ENCODE results near the gene HPS6. TPM values are rescaled to one million over a fixed set of nuclear protein-coding genes. Genes with fewer than 3 reads are reported as not detected.

HPS6 gene
- total RNA-seq, 5 donors from 2014 or later (not counting 1 experiment from before 2014, with no cell fraction given) = 12.5 to 33.4 (median 26.7) TPM

GRCh38 chr10:102113261-102113955 is 48.3 kb downstream of the HPS6 start:
- DNase-seq = peak in 2 of 35 experiments; percentile 7 to 32
- Histone ChIP-seq H3K9me3 (no peaks in the 10 kb centered on the region), H3K36me3 (ENCODE audit: control insufficient read depth in 2 of 2, extremely low read depth in 1 of 2, insufficient read depth in 1 of 2, low read length in 1 of 2) (peaks cover 21 to 39% of the 10 kb centered on the region in 2 donors), H3K27ac (ENCODE audit: low read length) (peak overlapping the region; percentile 21), H3K4me3 (ENCODE audit: control insufficient read depth in 1 of 2, extremely low read depth in 1 of 2, low read length in 1 of 2) (peak overlapping the region; percentile 59 to 88), H3K4me1 (ENCODE audit: control insufficient read depth in 1 of 2, extremely low read depth in 1 of 2, insufficient read depth in 2 of 2, low read length in 2 of 2) (peaks cover 37 to 60% of the 10 kb centered on the region in 2 experiments), H3K27me3 (replicated peaks in 1 of 2; ENCODE audit: control insufficient read depth in 2 of 2, extremely low read depth in 1 of 2, insufficient read depth in 2 of 2, low read length in 1 of 2) (no peaks in the 10 kb centered on the region)
- H3K27ac Mint-ChIP-seq = peak overlapping the region; percentile 77 to 86
- peaks cover 55 to 60% (median 55%) of the 10 kb centered on the region in 3 donors for H3K4me1 Mint-ChIP-seq
- H3K9me3 Mint-ChIP-seq = no peaks in the 10 kb centered on the region
- ChIA-PET CTCF (interaction anchor here (0.6 to 2.2 kb wide), 11 partner anchors 10 to 1047 kb away, joined by 3 to 7 read pairs (median 4); partner anchors contain the start of gene PPRC1 (in 1 of the 2)), POLR2A (interaction anchor here (0.6 to 0.7 kb wide), 5 partner anchors 12 to 666 kb away, joined by 3 to 12 read pairs (median 3); no protein-coding TSS in a partner anchor)
- 22% methylated on average over 5 of the region's 7 CpGs for WGBS (ENCODE audit: insufficient coverage)
- peak overlapping the region; percentile 78 to 87 (median 80) for H3K4me3 Mint-ChIP-seq
- peaks cover 26% of the 10 kb centered on the region for H3K36me3 Mint-ChIP-seq
- ATAC-seq (replicated peaks in 1 of 4) = no peak
- no peaks in the 10 kb centered on the region for H3K27me3 Mint-ChIP-seq

GRCh38 chr10:102113956-102114857 is 49.1 kb downstream of the HPS6 start:
- POLR2A ChIA-PET = interaction anchor here in 1 of 2 donors (0.6 kb wide), 1 partner anchor 801 kb away, joined by 5 read pairs; no protein-coding TSS in a partner anchor
- Mint-ChIP-seq H3K4me1 (peaks cover 62 to 68% (median 63%) of the 10 kb centered on the region in 3 donors), H3K27ac (peak overlapping the region; percentile 77 to 95)

DNA sequence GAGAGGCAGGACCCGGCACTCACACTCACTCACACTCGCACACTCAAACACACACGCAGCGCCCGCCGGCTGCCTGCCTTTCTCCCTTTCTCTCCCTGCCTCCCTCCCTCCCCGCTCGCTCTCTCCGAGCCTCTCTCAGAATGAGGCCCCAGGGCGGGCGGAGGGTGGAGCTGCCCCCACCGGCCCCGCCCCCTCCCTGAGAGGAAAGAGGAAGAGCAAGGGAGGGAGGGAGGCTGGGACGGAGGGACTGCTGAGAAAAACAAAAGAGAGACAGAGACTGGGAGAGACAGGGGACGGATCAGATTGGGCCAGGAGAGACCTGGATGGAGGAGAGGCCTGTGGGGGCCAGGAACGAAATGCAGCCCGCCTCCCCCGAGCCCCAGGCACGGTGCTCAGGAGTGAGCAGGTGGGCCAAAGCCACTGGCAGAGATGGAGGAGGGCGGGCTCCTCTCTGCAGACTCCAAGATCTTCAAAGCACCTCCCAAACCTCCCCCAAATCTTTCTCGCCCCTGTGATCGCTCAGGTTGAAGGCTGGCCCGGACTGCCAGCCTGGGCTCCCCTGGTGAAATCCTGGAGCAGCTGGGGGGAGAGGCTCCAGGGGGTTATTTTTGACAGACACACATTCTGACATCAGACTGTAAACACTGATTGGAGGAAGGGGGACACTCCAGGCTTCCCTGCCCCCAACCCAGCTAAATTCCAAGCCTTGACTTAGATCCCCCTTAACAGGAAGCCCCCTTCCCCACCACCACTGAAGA is 49.9 kb downstream of the HPS6 start:
- no peaks in the 10 kb centered on the region for H3K9me3 ChIP-seq
- no peaks in the 10 kb centered on the region for H3K27me3 ChIP-seq (replicated peaks in 1 of 2; ENCODE audit: control insufficient read depth in 2 of 2, extremely low read depth in 1 of 2, insufficient read depth in 2 of 2, low read length in 1 of 2)
- POLR2A ChIA-PET = interaction anchor here in 1 of 2 donors (0.6 kb wide), 2 partner anchors 14 to 801 kb away, joined by 3 to 5 read pairs; no protein-coding TSS in a partner anchor
- Mint-ChIP-seq H3K4me1 (peaks cover 65 to 69% (median 67%) of the 10 kb centered on the region in 3 donors), H3K4me3 (peak overlapping the region; percentile 84 to 87 (median 86)), H3K36me3 (peaks cover 10% of the 10 kb centered on the region), H3K27ac (peak overlapping the region; percentile 77 to 95), H3K9me3 (no peaks in the 10 kb centered on the region), H3K27me3 (no peaks in the 10 kb centered on the region)
- CTCF ChIA-PET = interaction anchor here (0.6 to 2.2 kb wide), 2 partner anchors 17 to 54 kb away, joined by 6 to 13 read pairs; partner anchors contain the start of gene PPRC1 (in 1 of the 2)
- H3K36me3 ChIP-seq (ENCODE audit: control insufficient read depth in 2 of 2, extremely low read depth in 1 of 2, insufficient read depth in 1 of 2, low read length in 1 of 2) = peaks cover 9 to 23% of the 10 kb centered on the region in 2 donors
- ATAC-seq (replicated peaks in 1 of 4) = peak; percentile 74 to 77 (median 75)
- peaks cover 40 to 75% of the 10 kb centered on the region in 2 experiments for H3K4me1 ChIP-seq (ENCODE audit: control insufficient read depth in 1 of 2, extremely low read depth in 1 of 2, insufficient read depth in 2 of 2, low read length in 2 of 2)
- peak overlapping the region; percentile 59 to 74 for H3K4me3 ChIP-seq (ENCODE audit: control insufficient read depth in 1 of 2, extremely low read depth in 1 of 2, low read length in 1 of 2)
- peak; percentile 70 to 87 (median 78) for DNase-seq
- WGBS (ENCODE audit: insufficient coverage) = 7% methylated on average over 3 of the region's 23 CpGs
- peak overlapping the region; percentile 64 for H3K27ac ChIP-seq (ENCODE audit: low read length)

More at GRCh38 chr10:102113956-102114857, 49.1 kb downstream of the HPS6 start:
- peaks cover 14 to 31% of the 10 kb centered on the region in 2 donors for H3K36me3 ChIP-seq (ENCODE audit: control insufficient read depth in 2 of 2, extremely low read depth in 1 of 2, insufficient read depth in 1 of 2, low read length in 1 of 2)
- Mint-ChIP-seq H3K27me3 (no peaks in the 10 kb centered on the region), H3K4me3 (peak overlapping the region; percentile 84 to 87 (median 86)), H3K36me3 (peaks cover 18% of the 10 kb centered on the region), H3K9me3 (no peaks in the 10 kb centered on the region)
- H3K27ac ChIP-seq (ENCODE audit: low read length) = peak overlapping the region; percentile 16
- WGBS (ENCODE audit: insufficient coverage) = 0% methylated on average over 27 of the region's 45 CpGs
- no peaks in the 10 kb centered on the region for H3K9me3 ChIP-seq
- H3K27me3 ChIP-seq (replicated peaks in 1 of 2; ENCODE audit: control insufficient read depth in 2 of 2, extremely low read depth in 1 of 2, insufficient read depth in 2 of 2, low read length in 1 of 2) = no peaks in the 10 kb centered on the region
- peaks cover 40 to 68% of the 10 kb centered on the region in 2 experiments for H3K4me1 ChIP-seq (ENCODE audit: control insufficient read depth in 1 of 2, extremely low read depth in 1 of 2, insufficient read depth in 2 of 2, low read length in 2 of 2)
- CTCF ChIA-PET = interaction anchor here (0.5 to 2.2 kb wide), 7 partner anchors 9 to 985 kb away, joined by 3 to 7 read pairs (median 3); partner anchors contain the start of gene PPRC1 (in 1 of the 2)
- DNase-seq = peak in 1 of 35 experiments; percentile 20
- ATAC-seq (replicated peaks in 1 of 4) = peak; percentile 16 to 33 (median 23)
- peak overlapping the region; percentile 59 to 88 for H3K4me3 ChIP-seq (ENCODE audit: control insufficient read depth in 1 of 2, extremely low read depth in 1 of 2, low read length in 1 of 2)

DNA sequence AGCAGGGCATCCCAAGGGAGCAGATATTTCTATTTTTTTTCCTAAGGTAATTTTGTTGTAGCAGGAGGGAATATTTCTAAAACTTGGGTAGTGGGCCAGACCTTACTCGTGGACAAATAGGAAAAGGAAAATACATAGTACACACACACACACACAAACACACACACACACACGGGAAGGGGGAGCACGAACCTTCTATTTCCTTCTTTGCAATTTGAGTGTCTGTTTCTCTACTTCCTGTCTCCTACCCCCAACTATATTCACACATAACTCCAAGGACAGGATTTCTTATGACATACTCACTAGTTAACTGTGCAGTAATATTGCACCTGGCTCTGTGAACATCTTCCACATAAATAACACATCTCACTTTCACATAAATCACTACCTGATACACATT is 50.6 kb downstream of the HPS6 start:
- H3K27me3 Mint-ChIP-seq = no peaks in the 10 kb centered on the region
- ATAC-seq (replicated peaks in 1 of 4) = no peak
- no peaks in the 10 kb centered on the region for H3K9me3 Mint-ChIP-seq
- H3K4me1 ChIP-seq (ENCODE audit: control insufficient read depth in 1 of 2, extremely low read depth in 1 of 2, insufficient read depth in 2 of 2, low read length in 2 of 2) = peaks cover 40 to 75% of the 10 kb centered on the region in 2 experiments
- ChIA-PET CTCF (interaction anchor here in 1 of 2 donors (2.2 kb wide), 1 partner anchor 17 kb away, joined by 6 read pairs; the partner anchor contains the start of gene PPRC1), POLR2A (no interaction called here)
- peaks cover 3% of the 10 kb centered on the region for H3K36me3 Mint-ChIP-seq
- H3K4me3 Mint-ChIP-seq = peak overlapping the region; percentile 84 to 87 (median 86)
- peak in 1 of 35 experiments; percentile 48 for DNase-seq
- peaks cover 65 to 68% (median 67%) of the 10 kb centered on the region in 3 donors for H3K4me1 Mint-ChIP-seq
- WGBS (ENCODE audit: insufficient coverage) = 0% methylated on average over 2 of the region's 3 CpGs
- H3K4me3 ChIP-seq (ENCODE audit: control insufficient read depth in 1 of 2, extremely low read depth in 1 of 2, low read length in 1 of 2) = peak overlapping the region; percentile 59 to 74
- no peaks in the 10 kb centered on the region for H3K9me3 ChIP-seq
- H3K27ac ChIP-seq (ENCODE audit: low read length) = peak overlapping the region; percentile 64
- peak overlapping the region; percentile 77 to 95 for H3K27ac Mint-ChIP-seq
- no peaks in the 10 kb centered on the region for H3K27me3 ChIP-seq (replicated peaks in 1 of 2; ENCODE audit: control insufficient read depth in 2 of 2, extremely low read depth in 1 of 2, insufficient read depth in 2 of 2, low read length in 1 of 2)
- peaks cover 7 to 16% of the 10 kb centered on the region in 2 donors for H3K36me3 ChIP-seq (ENCODE audit: control insufficient read depth in 2 of 2, extremely low read depth in 1 of 2, insufficient read depth in 1 of 2, low read length in 1 of 2)

DNA sequence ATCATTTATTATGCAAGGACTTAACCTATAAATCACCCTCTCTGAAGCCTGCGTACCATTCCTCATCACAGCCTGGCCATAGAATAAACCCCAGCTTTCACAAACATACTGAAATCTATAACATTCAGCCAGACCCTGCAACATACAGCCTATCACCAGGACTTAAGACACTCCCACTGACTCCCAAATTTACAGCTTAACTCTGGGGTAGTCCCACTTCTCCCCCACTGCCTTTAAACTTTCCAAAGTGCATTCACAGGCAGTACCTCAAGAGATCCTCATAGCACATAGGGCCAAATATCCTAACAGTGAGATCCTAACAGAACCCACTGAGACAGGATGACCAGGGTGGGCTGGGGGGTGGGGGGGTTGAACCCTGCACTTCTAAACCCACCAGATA is 51.5 kb downstream of the HPS6 start:
- ChIA-PET CTCF (interaction anchor here in 1 of 2 donors (0.6 kb wide), 1 partner anchor 1966 kb away, joined by 3 read pairs; no protein-coding TSS in a partner anchor), POLR2A (no interaction called here)
- Histone ChIP-seq H3K27me3 (replicated peaks in 1 of 2; ENCODE audit: control insufficient read depth in 2 of 2, extremely low read depth in 1 of 2, insufficient read depth in 2 of 2, low read length in 1 of 2) (no peaks in the 10 kb centered on the region), H3K4me3 (ENCODE audit: control insufficient read depth in 1 of 2, extremely low read depth in 1 of 2, low read length in 1 of 2) (no peak overlapping the region), H3K4me1 (ENCODE audit: control insufficient read depth in 1 of 2, extremely low read depth in 1 of 2, insufficient read depth in 2 of 2, low read length in 2 of 2) (peaks cover 42 to 81% of the 10 kb centered on the region in 2 experiments), H3K9me3 (no peaks in the 10 kb centered on the region), H3K36me3 (ENCODE audit: control insufficient read depth in 2 of 2, extremely low read depth in 1 of 2, insufficient read depth in 1 of 2, low read length in 1 of 2) (peaks cover 0 to 7% of the 10 kb centered on the region in 2 donors), H3K27ac (ENCODE audit: low read length) (peak overlapping the region; percentile 95)
- Mint-ChIP-seq H3K4me1 (peaks cover 72 to 76% (median 75%) of the 10 kb centered on the region in 3 donors), H3K36me3 (no peaks in the 10 kb centered on the region), H3K27me3 (no peaks in the 10 kb centered on the region), H3K27ac (peak overlapping the region; percentile 91 to 95), H3K9me3 (no peaks in the 10 kb centered on the region), H3K4me3 (peak overlapping the region; percentile 84 to 87 (median 86))
- ATAC-seq (replicated peaks in 1 of 4) (no peak), DNase-seq (no peak)
- 100% methylated on average over 1 of the region's 1 CpG for WGBS (ENCODE audit: insufficient coverage)
